GM18502 (cell line): ENCODE measurements around the gene FAM111A.
"Not testable (repeated sequence)": the region's sequence is repeated elsewhere in the genome, so short reads cannot be mapped to it uniquely, and the experiment has no call there.

Experiments used
- ATAC-seq: cut with Tn5 transposase; IDR thresholded peaks from one replicate; pipeline ENCODE4 v1.9.1; 2021; ENCODE audit warnings: mild to moderate bottlenecking; ENCODE audit not compliant: unreplicated experiment, poor library complexity

The FAM111A gene

GRCh38 chr11:59142530-59143507 is at the start of gene FAM111A:
Gene FAM111A (plus strand): TSS chr11:59142856. CDS start chr11:59148873, 6,017 bp downstream.
- ATAC-seq = peak; percentile 70

- not testable (repeated sequence) for ATAC-seq
Measured at GRCh38 chr11:59093576-59093975, 49.1 kb upstream of the FAM111A start.

- ATAC-seq = peak; percentile 84
Measured at GRCh38 chr11:59095225-59095624, 47.4 kb upstream of the FAM111A start.

- not testable (repeated sequence) for ATAC-seq
Measured at GRCh38 chr11:59095972-59096575, 46.6 kb upstream of the FAM111A start.

- ATAC-seq = peak; percentile 49
Measured at GRCh38 chr11:59097113-59097708, 45.4 kb upstream of the FAM111A start.

GRCh38 chr11:59097938-59098337 is 44.7 kb upstream of the FAM111A start:
- peak; percentile 22 for ATAC-seq

- ATAC-seq = peak; percentile 73
Measured at GRCh38 chr11:59102259-59102765, 40.3 kb upstream of the FAM111A start.

- ATAC-seq = peak; percentile 75
Measured at GRCh38 chr11:59106363-59107336, 36.0 kb upstream of the FAM111A start, which contains the start of gene FAM111B. Gene FAM111B (plus strand): TSS chr11:59107237. CDS start chr11:59109626, 2,389 bp downstream.

- peak; percentile 37 for ATAC-seq
Measured at GRCh38 chr11:59107721-59108120, 34.9 kb upstream of the FAM111A start.

GRCh38 chr11:59112494-59112893 is 30.2 kb upstream of the FAM111A start:
- ATAC-seq = no peak

- ATAC-seq = no peak
Measured at GRCh38 chr11:59114344-59114743, 28.3 kb upstream of the FAM111A start.

- no peak for ATAC-seq
Measured at GRCh38 chr11:59115553-59115952, 27.1 kb upstream of the FAM111A start.

GRCh38 chr11:59117774-59118173 is 24.9 kb upstream of the FAM111A start:
- no peak for ATAC-seq

- no peak for ATAC-seq
Measured at GRCh38 chr11:59119826-59120225, 22.8 kb upstream of the FAM111A start.

GRCh38 chr11:59135648-59136461 is 6.8 kb upstream of the FAM111A start:
- peak; percentile 98 for ATAC-seq

- ATAC-seq = not testable (repeated sequence)
Measured at GRCh38 chr11:59136551-59136950, 6.1 kb upstream of the FAM111A start.

- no peak for ATAC-seq
Measured at GRCh38 chr11:59137190-59137589, 5.5 kb upstream of the FAM111A start.

- no peak for ATAC-seq
Measured at GRCh38 chr11:59138643-59139042, 4.0 kb upstream of the FAM111A start.

GRCh38 chr11:59141191-59141590 is 1.5 kb upstream of the FAM111A start:
- no peak for ATAC-seq
